ENCODE measurements around the gene NAA40. TPM values are rescaled to one million over a fixed set of nuclear protein-coding genes. Genes with fewer than 3 reads are reported as not detected.

Gene NAA40
- total and polyA plus RNA-seq, 2 of the 4 experiments (the other 2 are of a cell fraction) = 15.2 to 24.7 TPM

GRCh38 chr11:63999349-64000025 lies 60.7 kb downstream of the NAA40 start:
- no peak overlapping the region for H3K4me3 ChIP-seq (ENCODE audit: insufficient read depth, low read depth, low read length)
- CTCF ChIA-PET = no interaction called here
- in situ Hi-C loops (cut with MboI; ENCODE audit: low sequenced_read_pairs) = no loop called here

More at GRCh38 chr11:63999349-64000025, 60.7 kb downstream of the NAA40 start:
- no peak overlapping the region for H3K23ac ChIP-seq (ENCODE audit: low read depth, low read length)
- H2BK20ac ChIP-seq (ENCODE audit: low read depth, low read length) = no peak overlapping the region
- 0 out of 2 replicates have a peak, but pooled peaks cover 3% of the 10 kb centered on the region for H3K9me1 ChIP-seq (ENCODE audit: insufficient read depth, low read length)
- H3K27me3 ChIP-seq (ENCODE audit: control insufficient read depth, insufficient read depth, low read length) = no peaks in the 10 kb centered on the region
- no peak overlapping the region for H2AK5ac ChIP-seq (ENCODE audit: low read depth, low read length)
- ATAC-seq (ENCODE audit: low read depth) (peak; percentile 5), DNase-seq (no peak)
- H3K79me1 ChIP-seq (ENCODE audit: low read depth in 1 of 2, low read length in 2 of 2) = peaks cover 4 to 14% of the 10 kb centered on the region in 2 experiments; a peak in 3 of 4 replicates
- no peak overlapping the region for H3K27ac ChIP-seq (ENCODE audit: insufficient read depth, low read length)
- H3K18ac ChIP-seq (ENCODE audit: low read depth, low read length) = no peak overlapping the region
- BruUV-seq (replicated peaks) = no TSS peak
- no peak overlapping the region for H4K5ac ChIP-seq (ENCODE audit: low read depth, low read length)
- H2BK15ac ChIP-seq (ENCODE audit: low read depth, low read length) = no peak overlapping the region
- no peak overlapping the region for H4K91ac ChIP-seq (ENCODE audit: insufficient read depth, low read depth, low read length)
- 56% methylated on average over 14 of the region's 59 CpGs; no CpG with 5 or more reads in 1 of the 2 experiments for WGBS, 2 experiments (ENCODE audit: extremely low coverage in 2 of 2, insufficient read length in 1 of 2)
- H2AFZ ChIP-seq (replicated peaks; ENCODE audit: low read length, poor library complexity) = peak overlapping the region; percentile 21
- intact Hi-C loops (cut with micrococcal nuclease) (loop anchor here (1.0 to 10.0 kb wide), 2 partner anchors 149 to 305 kb away; partner anchors contain the start of genes CATSPERZ and ESRRA), dilution Hi-C loops (cut with HindIII; ENCODE audit: low sequenced_read_pairs, unreplicated experiment) (no loop called here)
- H3K36me3 ChIP-seq (ENCODE audit: control insufficient read depth, insufficient read depth, low read length) = peaks cover 35% of the 10 kb centered on the region
- H3K4me1 ChIP-seq (ENCODE audit: control insufficient read depth, insufficient read depth, low read length) = 0 out of 2 replicates have a peak, but pooled peaks cover 1% of the 10 kb centered on the region
- peaks cover 23% of the 10 kb centered on the region for H4K20me1 ChIP-seq (ENCODE audit: insufficient read depth, low read length)
- no peak overlapping the region for H3K14ac ChIP-seq (replicated peaks; ENCODE audit: low read depth, low read length)
- H3K4ac ChIP-seq (ENCODE audit: low read depth, low read length) = no peak overlapping the region
- H3K9me3 ChIP-seq (ENCODE audit: control insufficient read depth, insufficient read depth, low read length) = no peaks in the 10 kb centered on the region
- H2BK120ac ChIP-seq (ENCODE audit: low read depth, low read length) = no peak overlapping the region
- H2AK9ac ChIP-seq (replicated peaks; ENCODE audit: low read depth, low read length, poor library complexity) = no peak overlapping the region
- no peak overlapping the region for H2BK5ac ChIP-seq (ENCODE audit: low read depth, low read length, poor library complexity, severe bottlenecking)
- H3K56ac ChIP-seq (ENCODE audit: extremely low read depth, insufficient read depth, low read length) = no peak overlapping the region
- H3K9ac ChIP-seq (ENCODE audit: low read depth, low read length) = no peak overlapping the region
- no peak for TF ChIP-seq POLR2A (IDR thresholded peaks at IDR 0.05; ENCODE audit: low read depth, low read length)
- no peak for TF ChIP-seq CHD1 (IDR thresholded peaks at IDR 0.05; ENCODE audit: low read depth, low read length)
- TF ChIP-seq, protein P1, sequence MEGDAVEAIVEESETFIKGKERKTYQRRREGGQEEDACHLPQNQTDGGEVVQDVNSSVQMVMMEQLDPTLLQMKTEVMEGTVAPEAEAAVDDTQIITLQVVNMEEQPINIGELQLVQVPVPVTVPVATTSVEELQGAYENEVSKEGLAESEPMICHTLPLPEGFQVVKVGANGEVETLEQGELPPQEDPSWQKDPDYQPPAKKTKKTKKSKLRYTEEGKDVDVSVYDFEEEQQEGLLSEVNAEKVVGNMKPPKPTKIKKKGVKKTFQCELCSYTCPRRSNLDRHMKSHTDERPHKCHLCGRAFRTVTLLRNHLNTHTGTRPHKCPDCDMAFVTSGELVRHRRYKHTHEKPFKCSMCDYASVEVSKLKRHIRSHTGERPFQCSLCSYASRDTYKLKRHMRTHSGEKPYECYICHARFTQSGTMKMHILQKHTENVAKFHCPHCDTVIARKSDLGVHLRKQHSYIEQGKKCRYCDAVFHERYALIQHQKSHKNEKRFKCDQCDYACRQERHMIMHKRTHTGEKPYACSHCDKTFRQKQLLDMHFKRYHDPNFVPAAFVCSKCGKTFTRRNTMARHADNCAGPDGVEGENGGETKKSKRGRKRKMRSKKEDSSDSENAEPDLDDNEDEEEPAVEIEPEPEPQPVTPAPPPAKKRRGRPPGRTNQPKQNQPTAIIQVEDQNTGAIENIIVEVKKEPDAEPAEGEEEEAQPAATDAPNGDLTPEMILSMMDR (conservative IDR thresholded peaks at IDR 0.05; ENCODE audit: low read depth, low read length) = no peak
- TF ChIP-seq MXI1 (IDR thresholded peaks at IDR 0.05; ENCODE audit: borderline replicate concordance, low read depth, low read length) = no peak
- no peak for TF ChIP-seq RAD21 (IDR thresholded peaks at IDR 0.05; ENCODE audit: low read length)
- no peak for TF ChIP-seq USF2 (IDR thresholded peaks at IDR 0.05; ENCODE audit: low read depth, low read length)
- no peak for TF ChIP-seq SMC3 (IDR thresholded peaks at IDR 0.05; ENCODE audit: low read depth, low read length)
- TF ChIP-seq MAFK (IDR thresholded peaks at IDR 0.05; ENCODE audit: low read depth, low read length) = no peak
- TF ChIP-seq FOS (IDR thresholded peaks at IDR 0.05; ENCODE audit: low read depth, low read length) = no peak
- TF ChIP-seq ELK1 (IDR thresholded peaks at IDR 0.05; ENCODE audit: borderline replicate concordance, low read depth, low read length) = no peak
- TF ChIP-seq MAZ (IDR thresholded peaks at IDR 0.05; ENCODE audit: borderline replicate concordance, low read depth, low read length) = no peak
- TF ChIP-seq RCOR1 (IDR thresholded peaks at IDR 0.05; ENCODE audit: insufficient replicate concordance, low read length) = no peak
- TF ChIP-seq CEBPB (IDR thresholded peaks at IDR 0.05; ENCODE audit: low read depth, low read length) = no peak
- TF ChIP-seq NFE2L2 (IDR thresholded peaks at IDR 0.05; ENCODE audit: low read depth, low read length) = no peak
- POLR2A ChIA-PET (ENCODE audit: unreplicated experiment) = no interaction called here
- no peak overlapping the region for H4K8ac ChIP-seq (ENCODE audit: low read depth in 2 of 2, low read length in 2 of 2)
- H3K4me2 ChIP-seq (ENCODE audit: low read depth, low read length) = no peak overlapping the region
